ENCODE data around the gene RNF215.
"Not testable (repeated sequence)": the region's sequence is repeated elsewhere in the genome, so short reads cannot be mapped to it uniquely, and the experiment has no call there.

RNF215 gene

GRCh38 chr22:30421695-30422480 is 34.7 kb upstream of the RNF215 start:
- DNase-seq (ENCODE audit: low spot score): no peak

GRCh38 chr22:30420347-30421125 is 33.3 kb upstream of the RNF215 start:
- DNase-seq (ENCODE audit: low spot score): no peak

GRCh38 chr22:30416837-30417236 is 29.6 kb upstream of the RNF215 start:
- no peak for DNase-seq (ENCODE audit: low spot score)

- DNase-seq (ENCODE audit: low spot score): no peak
Measured at GRCh38 chr22:30416403-30416802, 29.2 kb upstream of the RNF215 start.

GRCh38 chr22:30414525-30415047 is 27.4 kb upstream of the RNF215 start:
- no peak for DNase-seq (ENCODE audit: low spot score)

- no peak for DNase-seq (ENCODE audit: low spot score)
Measured at GRCh38 chr22:30413745-30414524, 26.7 kb upstream of the RNF215 start.

- DNase-seq (ENCODE audit: low spot score): no peak
Measured at GRCh38 chr22:30413001-30413400, 25.8 kb upstream of the RNF215 start.

- no peak for DNase-seq (ENCODE audit: low spot score)
Measured at GRCh38 chr22:30411780-30412179, 24.6 kb upstream of the RNF215 start.

GRCh38 chr22:30408388-30409102 is 21.3 kb upstream of the RNF215 start:
- DNase-seq (ENCODE audit: low spot score): no peak

GRCh38 chr22:30406400-30406799 is 19.2 kb upstream of the RNF215 start:
- DNase-seq (ENCODE audit: low spot score): no peak

GRCh38 chr22:30405731-30406130 is 18.5 kb upstream of the RNF215 start:
- no peak for DNase-seq (ENCODE audit: low spot score)

- no peak for DNase-seq (ENCODE audit: low spot score)
Measured at GRCh38 chr22:30404307-30404706, 17.1 kb upstream of the RNF215 start.

- DNase-seq (ENCODE audit: low spot score): not testable (repeated sequence)
Measured at GRCh38 chr22:30402766-30403104, 15.5 kb upstream of the RNF215 start.

GRCh38 chr22:30402028-30402765 is 15.0 kb upstream of the RNF215 start:
- no peak for DNase-seq (ENCODE audit: low spot score)

GRCh38 chr22:30401024-30401423 is 13.8 kb upstream of the RNF215 start:
- not testable (repeated sequence) for DNase-seq (ENCODE audit: low spot score)

GRCh38 chr22:30400159-30400558 is 12.9 kb upstream of the RNF215 start:
- no peak for DNase-seq (ENCODE audit: low spot score)

- no peak for DNase-seq (ENCODE audit: low spot score)
Measured at GRCh38 chr22:30399718-30400117, 12.5 kb upstream of the RNF215 start.

- no peak for DNase-seq (ENCODE audit: low spot score)
Measured at GRCh38 chr22:30398685-30399680, 11.8 kb upstream of the RNF215 start.

Measured in CD4-positive, alpha-beta T cell treated with Interleukin-15 for 4 hours (primary cell).